ENCODE data around the gene EIF5A2.
"Not testable (repeated sequence)": the region's sequence is repeated elsewhere in the genome, so short reads cannot be mapped to it uniquely, and the experiment has no call there.

EIF5A2 gene

GRCh38 chr3:170899455-170899854 is 9.0 kb downstream of the EIF5A2 start:
- intact Hi-C loops (cut with DNase I), result no loop called here
- DNase-seq, result no peak

GRCh38 chr3:170897978-170898377 is 10.5 kb downstream of the EIF5A2 start:
- no peak for DNase-seq
- intact Hi-C loops (cut with DNase I), result no loop called here

- intact Hi-C loops (cut with DNase I), result not testable (repeated sequence)
Measured at GRCh38 chr3:170897199-170897598, 11.2 kb downstream of the EIF5A2 start.

GRCh38 chr3:170896781-170897180 is 11.7 kb downstream of the EIF5A2 start:
- no peak for DNase-seq
- intact Hi-C loops (cut with DNase I), result no loop called here

More at GRCh38 chr3:170897199-170897598, 11.2 kb downstream of the EIF5A2 start:
- not testable (repeated sequence) for DNase-seq

- DNase-seq; intact Hi-C loops (cut with DNase I): not testable (repeated sequence)
Measured at GRCh38 chr3:170896333-170896732, 12.1 kb downstream of the EIF5A2 start.

GRCh38 chr3:170893895-170894294 is 14.5 kb downstream of the EIF5A2 start:
- intact Hi-C loops (cut with DNase I), result no loop called here
- no peak for DNase-seq

GRCh38 chr3:170889630-170890029 is 18.8 kb downstream of the EIF5A2 start:
- no peak for DNase-seq
- intact Hi-C loops (cut with DNase I), result no loop called here

- intact Hi-C loops (cut with DNase I), result no loop called here
Measured at GRCh38 chr3:170889132-170889531, 19.3 kb downstream of the EIF5A2 start.

GRCh38 chr3:170884109-170884930 is 24.1 kb downstream of the EIF5A2 start:
- intact Hi-C loops (cut with DNase I), result not testable (repeated sequence)
- peak in 1 of 10 donors; percentile 64 for DNase-seq

More at GRCh38 chr3:170889132-170889531, 19.3 kb downstream of the EIF5A2 start:
- no peak for DNase-seq

- DNase-seq; intact Hi-C loops (cut with DNase I): not testable (repeated sequence)
Measured at GRCh38 chr3:170878688-170879087, 29.7 kb downstream of the EIF5A2 start.

GRCh38 chr3:170877311-170877710 is 31.1 kb downstream of the EIF5A2 start:
- intact Hi-C loops (cut with DNase I), result not testable (repeated sequence)
- DNase-seq, result peak in 2 of 10 donors; percentile 54 to 63

GRCh38 chr3:170876537-170876936 is 31.9 kb downstream of the EIF5A2 start:
- DNase-seq, result no peak
- intact Hi-C loops (cut with DNase I), result no loop called here

GRCh38 chr3:170869645-170870593 is 38.5 kb downstream of the EIF5A2 start, which contains the start of gene RPL22L1:
RPL22L1 (minus strand) TSS chr3:170870195; CDS start chr3:170870167, 28 bp downstream.
- intact Hi-C loops (cut with DNase I), result loop anchor here (5.0 kb wide), 1 partner anchor 37 kb away; the partner anchor contains the start of gene EIF5A2
- DNase-seq, result peak; percentile 91 to 99 (median 94)

- DNase-seq, result no peak
- intact Hi-C loops (cut with DNase I), result no loop called here
Measured at GRCh38 chr3:170869239-170869590, 39.2 kb downstream of the EIF5A2 start.

- intact Hi-C loops (cut with DNase I), result no loop called here
- peak in 1 of 10 donors; percentile 30 for DNase-seq
Measured at GRCh38 chr3:170868577-170869238, 39.7 kb downstream of the EIF5A2 start.

GRCh38 chr3:170867143-170867937 is 41.1 kb downstream of the EIF5A2 start:
- intact Hi-C loops (cut with DNase I), result no loop called here
- no peak for DNase-seq

GRCh38 chr3:170866499-170866898 is 41.9 kb downstream of the EIF5A2 start:
- intact Hi-C loops (cut with DNase I), result no loop called here
- no peak for DNase-seq

- intact Hi-C loops (cut with DNase I), result no loop called here
- DNase-seq, result no peak
Measured at GRCh38 chr3:170865209-170866094, 43.0 kb downstream of the EIF5A2 start.
